Measurements from ENCODE around the gene USB1. TPM values are rescaled to one million over a fixed set of nuclear protein-coding genes. Genes with fewer than 3 reads are reported as not detected.

Gene USB1
- polyA plus RNA-seq, 2 of the 4 experiments (the other 2 are of a cell fraction), result 88.8 to 143 TPM

- TF ChIP-seq MYC (IDR thresholded peaks at IDR 0.05; ENCODE audit: borderline replicate concordance, low read length) (no peak), ESRRA (IDR thresholded peaks at IDR 0.05; ENCODE audit: borderline replicate concordance, low read length) (no peak), MAX (IDR thresholded peaks at IDR 0.05) (no peak), USF2 (IDR thresholded peaks at IDR 0.05) (no peak)
Observed at GRCh38 chr16:58034774-58035173, 33.6 kb downstream of the USB1 start (continued).

- H3K4me3 ChIP-seq, result no peak overlapping the region
- ATAC-seq (no peak), DNase-seq (ENCODE audit: low read depth in 1 of 2, low spot score in 1 of 2) (no peak), FAIRE-seq (no peak)
- no peaks in the 10 kb centered on the region for H3K9me3 ChIP-seq
- 75% methylated on average over 11 of the region's 14 CpGs for WGBS (ENCODE audit: missing lambda C conversion rate)
- H3K4me1 ChIP-seq, result peaks cover 5% of the 10 kb centered on the region; the same call in 2 of the 3 replicates
- H3K27ac ChIP-seq, result no peak overlapping the region
- H3K4me2 ChIP-seq, result no peak overlapping the region
- ChIA-PET CTCF (interaction anchor here (0.7 to 2.1 kb wide), 7 partner anchors 9 to 135 kb away, joined by 3 to 8 read pairs (median 3); partner anchors contain the start of genes MMP15 and USB1), POLR2A (no interaction called here)
- no peak for TF ChIP-seq ELK1 (IDR thresholded peaks at IDR 0.05; ENCODE audit: low read depth, low read length)
Observed at GRCh38 chr16:58035356-58036170, 34.4 kb downstream of the USB1 start.

- Histone ChIP-seq H3K4me1 (no peaks in the 10 kb centered on the region), H3K4me2 (no peak overlapping the region), H3K4me3 (no peak overlapping the region), H3K9me3 (no peaks in the 10 kb centered on the region), H3K27ac (no peak overlapping the region)
- ATAC-seq (no peak), DNase-seq (ENCODE audit: low read depth in 1 of 2, low spot score in 1 of 2) (no peak), FAIRE-seq (no peak)
- no peak for TF ChIP-seq EHMT2 (IDR thresholded peaks at IDR 0.05; ENCODE audit: low read depth)
- TF ChIP-seq FOXS1 (CRISPR knock-in tag; IDR thresholded peaks at IDR 0.05), result no peak
- TF ChIP-seq ZSCAN20 (CRISPR knock-in tag; IDR thresholded peaks at IDR 0.05), result no peak
- TF ChIP-seq RCOR1 (IDR thresholded peaks at IDR 0.05; ENCODE audit: low read depth, low read length), result no peak
- no peak for TF ChIP-seq RARB (CRISPR knock-in tag; IDR thresholded peaks at IDR 0.05)
- TF ChIP-seq EHF (CRISPR knock-in tag; IDR thresholded peaks at IDR 0.05), result no peak
- no peak for TF ChIP-seq BCL3 (IDR thresholded peaks at IDR 0.05)
- no peak for TF ChIP-seq CTCF (IDR thresholded peaks at IDR 0.05)
- no peak for TF ChIP-seq ATOH8 (CRISPR knock-in tag; IDR thresholded peaks at IDR 0.05; ENCODE audit: low read depth)
- no peak for TF ChIP-seq CHD2 (IDR thresholded peaks at IDR 0.05; ENCODE audit: low read length, partially characterized antibody)
- TF ChIP-seq FOSB (CRISPR knock-in tag; IDR thresholded peaks at IDR 0.05), result no peak
- TF ChIP-seq RNF2 (IDR thresholded peaks at IDR 0.05; ENCODE audit: borderline replicate concordance, low read depth), result no peak
- no peak for TF ChIP-seq POLR2AphosphoS2 (conservative IDR thresholded peaks at IDR 0.05; ENCODE audit: low read length)
- TF ChIP-seq TFCP2L1 (CRISPR knock-in tag; IDR thresholded peaks at IDR 0.05), result no peak
- TF ChIP-seq RFX5 (IDR thresholded peaks at IDR 0.05), result no peak
- WGBS (ENCODE audit: missing lambda C conversion rate), result 81% methylated on average over 6 of the region's 6 CpGs
- ChIA-PET POLR2A (no interaction called here), CTCF (interaction anchor here (0.5 to 2.1 kb wide), 8 partner anchors 10 to 247 kb away, joined by 3 to 8 read pairs (median 4); partner anchors contain the start of genes CFAP20, MMP15 and USB1)
Observed at GRCh38 chr16:58036943-58037342, 35.7 kb downstream of the USB1 start.
